Neural progenitor cell (in vitro differentiated cells): ENCODE data around the gene AASDH. TPM values are rescaled to one million over a fixed set of nuclear protein-coding genes. Genes with fewer than 3 reads are reported as not detected.

Source experiments
- DNase-seq: peaks from one replicate; pipeline ENCODE4 v3.0.0-alpha.2; 2016; ENCODE audit warnings: low spot score
- H2AFZ ChIP-seq: fragments of 200-600 bp; sonication (generic); replicated peaks from 2 replicates; pipeline ENCODE4 v1.6.1; 2016; ENCODE audit warnings: antibody characterized with exemption
- H3F3A ChIP-seq: fragments of 200-600 bp; sonication (generic); 2 replicates; pipeline ENCODE4 v1.6.1; 2016; ENCODE audit warnings: antibody characterized with exemption, low read depth
- H3K27ac ChIP-seq: fragments of 200-600 bp; sonication (generic); 2 replicates; pipeline ENCODE4 v1.5.1; 2016; ENCODE audit warnings: mild to moderate bottlenecking
- H3K27me3 ChIP-seq: fragments of 200-600 bp; sonication (generic); 2 replicates; pipeline ENCODE4 v1.6.1; 2016; ENCODE audit warnings: mild to moderate bottlenecking, moderate library complexity
- H3K36me3 ChIP-seq: fragments of 200-600 bp; sonication (generic); 2 replicates; pipeline ENCODE4 v1.5.1; 2016
- H3K4me1 ChIP-seq: fragments of 200-600 bp; sonication (generic); 2 replicates; pipeline ENCODE4 v1.6.1; 2016; ENCODE audit warnings: mixed run types
- H3K4me2 ChIP-seq: fragments of 200-600 bp; sonication (generic); 2 replicates; pipeline ENCODE4 v1.6.1; 2016
- H3K4me3 ChIP-seq: fragments of 200-600 bp; sonication (generic); 2 replicates; pipeline ENCODE4 v1.5.1; 2016
- H3K79me2 ChIP-seq: fragments of 200-600 bp; sonication (generic); 2 replicates; pipeline ENCODE4 v1.6.1; 2016; ENCODE audit warnings: low read depth
- H3K9ac ChIP-seq: fragments of 200-600 bp; sonication (generic); 2 replicates; pipeline ENCODE4 v1.6.1; 2016
- H3K9me3 ChIP-seq: fragments of 200-600 bp; sonication (generic); 2 replicates; pipeline ENCODE4 v1.5.1; 2016; ENCODE audit warnings: low read depth
- H4K20me1 ChIP-seq: fragments of 200-600 bp; sonication (generic); 2 replicates; pipeline ENCODE4 v1.6.1; 2016; ENCODE audit warnings: low read depth
- H3K27ac Mint-ChIP-seq: 3 replicates; pipeline ENCODE4 v1.8.0; 2021; ENCODE audit warnings: mixed read lengths
- H3K27me3 Mint-ChIP-seq: 2 replicates; pipeline ENCODE4 v1.8.0; 2022; ENCODE audit warnings: low read depth, mild to moderate bottlenecking, inconsistent platforms, moderate library complexity, mixed read lengths; ENCODE audit not compliant: insufficient read depth
- H3K36me3 Mint-ChIP-seq: 3 replicates; pipeline ENCODE4 v1.8.0; 2021; ENCODE audit warnings: mixed read lengths
- H3K4me1 Mint-ChIP-seq: 3 replicates; pipeline ENCODE4 v1.8.0; 2021; ENCODE audit warnings: mixed read lengths
- H3K4me3 Mint-ChIP-seq: 3 replicates; pipeline ENCODE4 v1.8.0; 2021; ENCODE audit warnings: mild to moderate bottlenecking, moderate library complexity, mixed read lengths
- H3K9me3 Mint-ChIP-seq: 3 replicates; pipeline ENCODE4 v1.8.0; 2020; ENCODE audit warnings: mixed read lengths
- EZH2 ChIP-seq: fragments of 200-600 bp; sonication (generic); IDR thresholded peaks from 2 replicates; pipeline ENCODE4 v1.6.1; 2017; ENCODE audit warnings: antibody characterized with exemption, mild to moderate bottlenecking, moderate library complexity
- EZH2phosphoT487 ChIP-seq: fragments of 200-600 bp; sonication (generic); IDR thresholded peaks from 2 replicates; pipeline ENCODE4 v1.6.1; 2017; ENCODE audit warnings: antibody characterized with exemption
- total RNA-seq: library from RNA; depleted of rRNA; stranded (reverse); fragments of >200 nt; gene quantifications from 2 replicates; pipeline ENCODE4 v1.2.3, GENCODE V29; 2015; ENCODE audit warnings: low replicate concordance
- TF ChIP-seq, protein P1 (sequence below): fragments of 200-600 bp; sonication (generic); IDR thresholded peaks from 2 replicates; pipeline ENCODE4 v1.5.1; 2017; ENCODE audit warnings: antibody characterized with exemption, mild to moderate bottlenecking

The AASDH gene
- total RNA-seq, 1 donor from 2014 or later = 33.1 TPM

DNA sequence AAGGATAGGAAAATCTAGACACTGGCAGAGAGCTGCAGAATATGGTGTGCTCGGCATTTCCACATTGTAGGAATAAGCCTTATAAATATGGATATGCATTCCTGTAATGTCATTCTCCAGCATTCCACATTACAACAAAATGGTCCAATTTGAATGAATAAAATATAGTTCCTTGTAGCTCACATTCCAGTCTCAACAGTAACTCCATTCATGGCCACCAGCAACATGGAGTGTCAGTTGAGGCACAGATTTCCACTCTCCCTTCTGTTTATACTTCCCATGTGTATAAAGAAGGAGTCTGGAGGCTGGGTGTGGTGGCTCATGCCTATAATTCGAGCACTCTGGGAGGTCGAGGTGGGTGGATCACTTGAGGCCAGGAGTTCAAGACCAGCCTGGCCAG, 84.5 kb downstream of the AASDH start:
- Histone ChIP-seq H3K27ac (no peak overlapping the region), H3F3A (peaks cover 8% of the 10 kb centered on the region), H3K27me3 (no peaks in the 10 kb centered on the region), H3K4me3 (no peak overlapping the region), H3K9ac (no peak overlapping the region), H3K9me3 (no peaks in the 10 kb centered on the region), H4K20me1 (peaks cover 12% of the 10 kb centered on the region), H3K36me3 (no peaks in the 10 kb centered on the region), H3K4me1 (peaks cover 8% of the 10 kb centered on the region), H3K4me2 (no peak overlapping the region), H3K79me2 (no peaks in the 10 kb centered on the region), H2AFZ (no peak overlapping the region)
- no peak overlapping the region for H3K4me3 Mint-ChIP-seq
- H3K36me3 Mint-ChIP-seq = peaks cover 11% of the 10 kb centered on the region
- DNase-seq = no peak
- peaks cover 23% of the 10 kb centered on the region for H3K4me1 Mint-ChIP-seq
- peak overlapping the region; percentile 63 for H3K27ac Mint-ChIP-seq
- TF ChIP-seq EZH2phosphoT487 (no peak), EZH2 (no peak)
- TF ChIP-seq, protein P1, sequence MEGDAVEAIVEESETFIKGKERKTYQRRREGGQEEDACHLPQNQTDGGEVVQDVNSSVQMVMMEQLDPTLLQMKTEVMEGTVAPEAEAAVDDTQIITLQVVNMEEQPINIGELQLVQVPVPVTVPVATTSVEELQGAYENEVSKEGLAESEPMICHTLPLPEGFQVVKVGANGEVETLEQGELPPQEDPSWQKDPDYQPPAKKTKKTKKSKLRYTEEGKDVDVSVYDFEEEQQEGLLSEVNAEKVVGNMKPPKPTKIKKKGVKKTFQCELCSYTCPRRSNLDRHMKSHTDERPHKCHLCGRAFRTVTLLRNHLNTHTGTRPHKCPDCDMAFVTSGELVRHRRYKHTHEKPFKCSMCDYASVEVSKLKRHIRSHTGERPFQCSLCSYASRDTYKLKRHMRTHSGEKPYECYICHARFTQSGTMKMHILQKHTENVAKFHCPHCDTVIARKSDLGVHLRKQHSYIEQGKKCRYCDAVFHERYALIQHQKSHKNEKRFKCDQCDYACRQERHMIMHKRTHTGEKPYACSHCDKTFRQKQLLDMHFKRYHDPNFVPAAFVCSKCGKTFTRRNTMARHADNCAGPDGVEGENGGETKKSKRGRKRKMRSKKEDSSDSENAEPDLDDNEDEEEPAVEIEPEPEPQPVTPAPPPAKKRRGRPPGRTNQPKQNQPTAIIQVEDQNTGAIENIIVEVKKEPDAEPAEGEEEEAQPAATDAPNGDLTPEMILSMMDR = no peak
- H3K27me3 Mint-ChIP-seq = peaks cover 2% of the 10 kb centered on the region
- H3K9me3 Mint-ChIP-seq = no peaks in the 10 kb centered on the region

DNA sequence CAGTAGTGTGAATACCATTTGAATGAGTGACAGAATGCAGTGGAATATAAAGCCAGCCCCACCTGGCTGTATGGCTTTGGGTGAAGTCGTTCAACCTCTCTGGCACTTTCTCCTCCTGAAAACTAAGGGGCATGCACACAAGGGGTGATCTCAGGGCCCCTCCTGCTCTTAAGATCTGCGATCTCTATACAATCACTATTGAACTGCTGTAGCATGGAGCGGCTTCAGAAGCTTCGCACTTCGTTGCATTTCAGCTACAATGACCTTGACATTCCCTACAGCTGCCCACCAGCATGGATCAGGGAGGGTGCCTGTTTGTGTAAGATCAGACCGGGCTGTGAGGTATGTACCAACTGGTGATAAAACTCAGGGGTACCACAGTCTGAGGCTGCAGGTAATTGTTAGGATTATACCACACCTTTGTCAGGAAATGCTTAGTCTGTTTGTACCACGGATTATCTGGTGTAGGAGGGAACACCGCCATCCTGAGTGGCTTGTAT, 85.2 kb downstream of the AASDH start:
- Mint-ChIP-seq H3K36me3 (peaks cover 7% of the 10 kb centered on the region), H3K4me3 (no peak overlapping the region), H3K4me1 (peaks cover 26% of the 10 kb centered on the region), H3K9me3 (no peaks in the 10 kb centered on the region), H3K27me3 (peaks cover 4% of the 10 kb centered on the region), H3K27ac (no peak overlapping the region)
- Histone ChIP-seq H2AFZ (no peak overlapping the region), H3K79me2 (no peaks in the 10 kb centered on the region), H3F3A (peaks cover 15% of the 10 kb centered on the region), H3K9ac (no peak overlapping the region), H3K4me2 (no peak overlapping the region), H3K4me1 (peaks cover 15% of the 10 kb centered on the region), H4K20me1 (peaks cover 20% of the 10 kb centered on the region), H3K27ac (no peak overlapping the region), H3K4me3 (no peak overlapping the region), H3K27me3 (no peaks in the 10 kb centered on the region), H3K36me3 (no peaks in the 10 kb centered on the region), H3K9me3 (no peaks in the 10 kb centered on the region)
- TF ChIP-seq EZH2phosphoT487 (no peak), EZH2 (no peak)
- TF ChIP-seq, protein P1 = no peak
- DNase-seq = no peak

DNA sequence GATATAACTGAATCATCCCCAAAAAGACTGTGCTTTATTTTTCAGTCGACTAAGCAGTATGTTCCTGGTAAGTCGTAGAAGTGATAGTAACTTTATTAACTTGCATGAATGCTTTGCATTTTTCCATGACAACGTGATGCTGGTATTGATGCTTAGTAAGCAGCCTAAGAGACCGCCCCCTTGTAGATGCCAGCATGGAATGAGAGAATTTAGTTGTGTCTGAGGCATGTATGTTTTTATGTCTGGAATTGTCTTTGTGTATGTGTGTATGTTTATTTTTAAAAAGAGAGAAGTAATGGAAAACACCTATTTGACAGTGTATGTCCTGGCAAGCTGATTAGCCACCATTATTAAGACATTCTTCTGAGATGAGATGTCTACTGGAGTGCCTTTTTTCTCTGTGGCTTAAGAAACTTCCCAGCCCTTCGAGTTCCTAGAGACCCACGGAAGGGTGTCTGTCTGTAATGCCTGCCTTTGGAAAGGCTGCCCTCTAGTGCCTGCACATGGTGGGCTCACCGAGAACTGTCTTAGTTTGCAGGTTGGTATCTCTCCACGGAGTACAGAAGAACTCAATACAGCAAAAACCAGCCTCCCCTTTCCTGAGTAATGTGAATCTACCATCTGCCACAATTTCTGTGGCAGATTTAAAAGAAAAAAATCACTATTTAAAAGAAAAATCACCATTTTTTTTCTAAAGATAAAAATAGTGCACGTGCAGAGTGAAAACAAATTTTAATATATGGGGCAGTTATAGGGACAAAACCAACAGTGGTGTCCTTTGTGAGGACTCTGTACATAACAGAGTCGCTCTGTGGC, 85.9 kb downstream of the AASDH start:
- no peaks in the 10 kb centered on the region for H3K9me3 ChIP-seq
- H3K4me3 ChIP-seq = no peak overlapping the region
- H3F3A ChIP-seq = peaks cover 21% of the 10 kb centered on the region
- H3K9ac ChIP-seq = no peak overlapping the region
- H3K27ac Mint-ChIP-seq = peak overlapping the region; percentile 6
- peaks cover 20% of the 10 kb centered on the region for H3K4me1 ChIP-seq
- peaks cover 7% of the 10 kb centered on the region for H3K36me3 Mint-ChIP-seq
- H3K27me3 Mint-ChIP-seq = peaks cover 4% of the 10 kb centered on the region
- no peak overlapping the region for H2AFZ ChIP-seq
- peak; percentile 84 for DNase-seq
- no peaks in the 10 kb centered on the region for H3K27me3 ChIP-seq
- no peak overlapping the region for H3K27ac ChIP-seq
- peaks cover 32% of the 10 kb centered on the region for H3K4me1 Mint-ChIP-seq
- peaks cover 21% of the 10 kb centered on the region for H4K20me1 ChIP-seq
- TF ChIP-seq, protein P1 = peak; percentile 99
- no peak for TF ChIP-seq EZH2phosphoT487
- no peak for TF ChIP-seq EZH2
- H3K4me3 Mint-ChIP-seq = no peak overlapping the region
- no peaks in the 10 kb centered on the region for H3K36me3 ChIP-seq
- H3K79me2 ChIP-seq = no peaks in the 10 kb centered on the region
- no peaks in the 10 kb centered on the region for H3K9me3 Mint-ChIP-seq
- H3K4me2 ChIP-seq = no peak overlapping the region
